GM19025 (cell line): ENCODE data around the gene ASF1A.

Source experiments
- ATAC-seq: cut with Tn5 transposase; IDR thresholded peaks from one replicate; pipeline ENCODE4 v1.9.1; 2021; ENCODE audit warnings: mild to moderate bottlenecking, low read depth, moderate library complexity; ENCODE audit not compliant: unreplicated experiment

Gene ASF1A

GRCh38 chr6:118912646-118913045, 18.7 kb downstream of the ASF1A start:
- no peak for ATAC-seq

GRCh38 chr6:118913161-118913560, 19.2 kb downstream of the ASF1A start:
- ATAC-seq, result no peak

- no peak for ATAC-seq
Measured at GRCh38 chr6:118914598-118914997, 20.6 kb downstream of the ASF1A start.

- ATAC-seq, result no peak
Measured at GRCh38 chr6:118917546-118918328, 23.8 kb downstream of the ASF1A start.

GRCh38 chr6:118918329-118918725, 24.4 kb downstream of the ASF1A start:
- ATAC-seq, result no peak

- no peak for ATAC-seq
Measured at GRCh38 chr6:118921084-118921483, 27.1 kb downstream of the ASF1A start.

GRCh38 chr6:118923035-118923434, 29.1 kb downstream of the ASF1A start:
- no peak for ATAC-seq

GRCh38 chr6:118930680-118931079, 36.7 kb downstream of the ASF1A start:
- ATAC-seq, result no peak

GRCh38 chr6:118931436-118931835, 37.5 kb downstream of the ASF1A start:
- no peak for ATAC-seq

- no peak for ATAC-seq
Measured at GRCh38 chr6:118932421-118932820, 38.5 kb downstream of the ASF1A start.

GRCh38 chr6:118933855-118934460, 40.0 kb downstream of the ASF1A start:
- peak; percentile 0 for ATAC-seq

- peak; percentile 94 for ATAC-seq
Measured at GRCh38 chr6:118934461-118935330, 40.7 kb downstream of the ASF1A start, which contains the start of gene MCM9. Gene MCM9, minus strand, starts transcription at chr6:118935159. Its CDS starts 3,436 bp downstream, at chr6:118931723.

GRCh38 chr6:118935331-118935668, 41.3 kb downstream of the ASF1A start:
- ATAC-seq, result no peak

GRCh38 chr6:118935978-118936703, 42.2 kb downstream of the ASF1A start:
- ATAC-seq, result no peak

- ATAC-seq, result no peak
Measured at GRCh38 chr6:118939683-118940082, 45.7 kb downstream of the ASF1A start.

GRCh38 chr6:118940770-118941169, 46.8 kb downstream of the ASF1A start:
- no peak for ATAC-seq

GRCh38 chr6:118945217-118945616, 51.3 kb downstream of the ASF1A start:
- no peak for ATAC-seq

GRCh38 chr6:118952683-118953082, 58.7 kb downstream of the ASF1A start:
- ATAC-seq, result no peak

- ATAC-seq, result no peak
Measured at GRCh38 chr6:118953391-118953790, 59.4 kb downstream of the ASF1A start.
